ENCODE data around the gene ATRX. TPM values are rescaled to one million over a fixed set of nuclear protein-coding genes. Genes with fewer than 3 reads are reported as not detected.
"Not testable (repeated sequence)": the region's sequence is repeated elsewhere in the genome, so short reads cannot be mapped to it uniquely, and the experiment has no call there.

The ATRX gene
- total and polyA plus RNA-seq, 2 experiments from 2014 or later = 41.4 to 72.1 TPM

- H3K9me3 ChIP-seq (ENCODE audit: low read depth) = no peaks in the 10 kb centered on the region
- no peaks in the 10 kb centered on the region for H3K4me1 ChIP-seq (ENCODE audit: insufficient read depth)
- peaks cover 2% of the 10 kb centered on the region for H4K20me1 ChIP-seq (ENCODE audit: insufficient read depth, poor library complexity, severe bottlenecking)
- no peaks in the 10 kb centered on the region for H3K36me3 ChIP-seq (replicated peaks; ENCODE audit: insufficient read depth, low read depth)
- no peak overlapping the region for H3K27ac ChIP-seq
- 79% methylated on average over 6 of the region's 6 CpGs for WGBS (ENCODE audit: low lambda C conversion rate, missing lambda C conversion rate)
- no peak for DNase-seq (ENCODE audit: low spot score)
- no peaks in the 10 kb centered on the region for H3K27me3 ChIP-seq
- no peak for TF ChIP-seq CTCF (IDR thresholded peaks at IDR 0.05; ENCODE audit: poor library complexity)
- TF ChIP-seq EZH2 (IDR thresholded peaks at IDR 0.05; ENCODE audit: borderline replicate concordance) = no peak
- TF ChIP-seq EZH2phosphoT487 (IDR thresholded peaks at IDR 0.05; ENCODE audit: low read depth, severe bottlenecking, unreplicated experiment) = no peak
- H3K79me2 ChIP-seq = peaks cover 93% of the 10 kb centered on the region
- H3K4me3 ChIP-seq = no peak overlapping the region
- H2AFZ ChIP-seq = no peak overlapping the region
- H3K9me2 ChIP-seq (replicated peaks; ENCODE audit: insufficient read depth) = no peaks in the 10 kb centered on the region
- H3K4me2 ChIP-seq = no peak overlapping the region
Measured at GRCh38 chrX:77755561-77755960, 30.5 kb downstream of the ATRX start.

DNA sequence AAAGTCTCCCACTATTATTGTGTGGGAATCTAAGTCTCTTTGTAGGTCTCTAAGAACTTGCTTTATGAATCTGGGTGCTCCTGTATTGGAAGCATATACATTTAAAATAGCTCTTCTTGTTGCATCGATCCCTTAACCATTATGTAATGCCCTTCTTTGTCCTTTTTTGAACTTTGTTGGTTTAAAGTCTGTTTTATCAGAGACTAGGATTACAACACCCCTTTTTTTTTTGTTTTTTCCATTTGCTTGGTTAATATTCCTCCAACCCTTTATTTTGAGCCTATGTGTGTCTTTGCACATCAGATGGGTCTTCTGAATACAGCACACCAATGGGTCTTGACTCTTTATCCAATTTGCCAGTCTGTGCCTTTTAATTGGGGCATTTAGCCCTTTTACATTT lies 32.1 kb downstream of the ATRX start:
- not testable (repeated sequence) for H3K4me2 ChIP-seq; H3K4me3 ChIP-seq; H3K9me2 ChIP-seq (replicated peaks; ENCODE audit: insufficient read depth); H4K20me1 ChIP-seq (ENCODE audit: insufficient read depth, poor library complexity, severe bottlenecking); H3K27ac ChIP-seq; DNase-seq (ENCODE audit: low spot score); H3K27me3 ChIP-seq; H3K9me3 ChIP-seq (ENCODE audit: low read depth); H2AFZ ChIP-seq; H3K4me1 ChIP-seq (ENCODE audit: insufficient read depth); H3K36me3 ChIP-seq (replicated peaks; ENCODE audit: insufficient read depth, low read depth)
- 92% methylated on average over 1 of the region's 1 CpG for WGBS (ENCODE audit: low lambda C conversion rate, missing lambda C conversion rate)
- peaks cover 88% of the 10 kb centered on the region for H3K79me2 ChIP-seq

- Histone ChIP-seq H3K27ac (no peak overlapping the region), H3K36me3 (replicated peaks; ENCODE audit: insufficient read depth, low read depth) (no peaks in the 10 kb centered on the region), H3K79me2 (peaks cover 84% of the 10 kb centered on the region), H3K27me3 (no peaks in the 10 kb centered on the region), H3K4me2 (no peak overlapping the region), H3K9me3 (ENCODE audit: low read depth) (no peaks in the 10 kb centered on the region), H3K4me1 (ENCODE audit: insufficient read depth) (no peaks in the 10 kb centered on the region), H2AFZ (no peak overlapping the region), H4K20me1 (ENCODE audit: insufficient read depth, poor library complexity, severe bottlenecking) (peaks cover 5% of the 10 kb centered on the region), H3K4me3 (no peak overlapping the region), H3K9me2 (replicated peaks; ENCODE audit: insufficient read depth) (no peaks in the 10 kb centered on the region)
- no peak for TF ChIP-seq EZH2phosphoT487 (IDR thresholded peaks at IDR 0.05; ENCODE audit: low read depth, severe bottlenecking, unreplicated experiment)
- TF ChIP-seq EZH2 (IDR thresholded peaks at IDR 0.05; ENCODE audit: borderline replicate concordance) = no peak
- TF ChIP-seq CTCF (IDR thresholded peaks at IDR 0.05; ENCODE audit: poor library complexity) = no peak
- DNase-seq (ENCODE audit: low spot score) = no peak
- 69% methylated on average over 5 of the region's 5 CpGs for WGBS (ENCODE audit: low lambda C conversion rate, missing lambda C conversion rate)
Measured at GRCh38 chrX:77749695-77750094, 36.3 kb downstream of the ATRX start.

GRCh38 chrX:77743720-77744119 lies 42.3 kb downstream of the ATRX start:
- Histone ChIP-seq H3K79me2 (peaks cover 94% of the 10 kb centered on the region), H3K9me2 (replicated peaks; ENCODE audit: insufficient read depth) (no peaks in the 10 kb centered on the region), H3K4me3 (no peak overlapping the region), H3K27ac (no peak overlapping the region), H2AFZ (no peak overlapping the region), H4K20me1 (ENCODE audit: insufficient read depth, poor library complexity, severe bottlenecking) (peaks cover 38% of the 10 kb centered on the region), H3K4me2 (no peak overlapping the region), H3K4me1 (ENCODE audit: insufficient read depth) (no peaks in the 10 kb centered on the region), H3K36me3 (replicated peaks; ENCODE audit: insufficient read depth, low read depth) (no peaks in the 10 kb centered on the region), H3K27me3 (no peaks in the 10 kb centered on the region), H3K9me3 (ENCODE audit: low read depth) (no peaks in the 10 kb centered on the region)
- no peak for DNase-seq (ENCODE audit: low spot score)
- WGBS (ENCODE audit: low lambda C conversion rate, missing lambda C conversion rate) = 78% methylated on average over 2 of the region's 2 CpGs
- TF ChIP-seq EZH2phosphoT487 (IDR thresholded peaks at IDR 0.05; ENCODE audit: low read depth, severe bottlenecking, unreplicated experiment) (no peak), CTCF (IDR thresholded peaks at IDR 0.05; ENCODE audit: poor library complexity) (no peak), EZH2 (IDR thresholded peaks at IDR 0.05; ENCODE audit: borderline replicate concordance) (no peak)

All from hepatocyte (in vitro differentiated cells).